GM23338 (cell line): Measurements from ENCODE around the gene FAAH. TPM values are rescaled to one million over a fixed set of nuclear protein-coding genes. Genes with fewer than 3 reads are reported as not detected.

Experiments
- ATAC-seq: fragments of 200-7000 bp; cut with Tn5 transposase; 3 replicates; pipeline ENCODE4 v1.9.1; 2020
- DNase-seq: peaks from one replicate; pipeline ENCODE4 v3.0.0-alpha.2; 2015; ENCODE audit warnings: low spot score
- H2AFZ ChIP-seq: fragments of 200-600 bp; sonication (generic); 2 replicates; pipeline ENCODE4 v1.8.0; 2016; ENCODE audit warnings: antibody characterized with exemption, mild to moderate bottlenecking, moderate library complexity
- H3F3A ChIP-seq: fragments of 200-600 bp; sonication (generic); replicated peaks from 2 replicates; pipeline ENCODE4 v1.8.0; 2017; ENCODE audit warnings: antibody characterized with exemption, mixed run types, low read depth
- H3K27ac ChIP-seq: fragments of 200-600 bp; sonication (generic); 2 replicates; pipeline ENCODE4 v1.6.1; 2016; ENCODE audit warnings: low read depth
- H3K27me3 ChIP-seq: fragments of 200-600 bp; sonication (generic); 2 replicates; pipeline ENCODE4 v1.8.0; 2016; ENCODE audit warnings: mild to moderate bottlenecking, mixed run types, moderate library complexity; ENCODE audit not compliant: insufficient read depth
- H3K36me3 ChIP-seq: fragments of 200-600 bp; sonication (generic); 2 replicates; pipeline ENCODE4 v1.8.0; 2016; ENCODE audit warnings: mild to moderate bottlenecking; ENCODE audit not compliant: insufficient read depth
- H3K4me1 ChIP-seq: fragments of 200-600 bp; sonication (generic); 2 replicates; pipeline ENCODE4 v1.8.0; 2016; ENCODE audit warnings: mild to moderate bottlenecking, moderate library complexity; ENCODE audit not compliant: insufficient read depth
- H3K4me2 ChIP-seq: fragments of 200-600 bp; sonication (generic); 2 replicates; pipeline ENCODE4 v1.7.1; 2017; ENCODE audit warnings: mixed run types
- H3K4me3 ChIP-seq: fragments of 200-600 bp; sonication (generic); 2 replicates; pipeline ENCODE4 v1.6.1; 2016; ENCODE audit warnings: mixed run types
- H3K79me2 ChIP-seq: fragments of 200-600 bp; sonication (generic); replicated peaks from 2 replicates; pipeline ENCODE4 v1.8.0; 2017; ENCODE audit warnings: mild to moderate bottlenecking; ENCODE audit not compliant: insufficient read depth
- H3K9me2 ChIP-seq: fragments of 200-600 bp; sonication (generic); 2 replicates; pipeline ENCODE4 v1.8.0; 2017; ENCODE audit not compliant: insufficient read depth
- H4K20me1 ChIP-seq: fragments of 200-600 bp; sonication (generic); replicated peaks from 2 replicates; pipeline ENCODE4 v1.8.0; 2017; ENCODE audit warnings: mild to moderate bottlenecking; ENCODE audit not compliant: insufficient read depth
- H3K27ac Mint-ChIP-seq: 2 replicates; pipeline ENCODE4 v1.8.0; 2020; ENCODE audit warnings: inconsistent platforms, mild to moderate bottlenecking, moderate library complexity, mixed read lengths
- H3K27me3 Mint-ChIP-seq: 3 replicates; pipeline ENCODE4 v1.8.0; 2022; ENCODE audit warnings: low read depth, mild to moderate bottlenecking, moderate library complexity, mixed read lengths, inconsistent platforms; ENCODE audit not compliant: insufficient read depth, poor library complexity
- H3K36me3 Mint-ChIP-seq: 3 replicates; pipeline ENCODE4 v1.8.0; 2021; ENCODE audit warnings: low read depth, mild to moderate bottlenecking, inconsistent platforms, moderate library complexity, mixed read lengths
- H3K4me1 Mint-ChIP-seq: 3 replicates; pipeline ENCODE4 v1.8.0; 2020; ENCODE audit warnings: mild to moderate bottlenecking, inconsistent platforms, mixed read lengths
- H3K4me3 Mint-ChIP-seq: 3 replicates; pipeline ENCODE4 v1.8.0; 2021; ENCODE audit warnings: moderate library complexity, mild to moderate bottlenecking, inconsistent platforms, mixed read lengths
- H3K9me3 Mint-ChIP-seq: 3 replicates; pipeline ENCODE4 v1.8.0; 2020; ENCODE audit warnings: moderate library complexity, mild to moderate bottlenecking, inconsistent platforms, mixed read lengths
- CREB1 ChIP-seq: fragments of 250-450 bp; sonication (Bioruptor Pico); IDR thresholded peaks from 2 replicates; pipeline ENCODE4 v1.5.0; 2020; ENCODE audit warnings: low read depth, mild to moderate bottlenecking, moderate library complexity
- CTCF ChIP-seq, 2 experiments: fragments of 200-600 bp in 1 of 2; sonication (generic) in 1 of 2; conservative IDR thresholded peaks; 2 replicates each; pipeline versions ENCODE4 v1.5.1 to v1.6.1; 2016 to 2017; ENCODE audit warnings: antibody characterized with exemption in 2 of 2, low read depth in 2 of 2, mild to moderate bottlenecking in 2 of 2, moderate library complexity in 1 of 2
- ETS1 ChIP-seq: IDR thresholded peaks from 2 replicates; pipeline ENCODE4 v1.6.1; 2016; ENCODE audit warnings: antibody characterized with exemption
- EZH2 ChIP-seq: fragments of 200-600 bp; sonication (generic); IDR thresholded peaks from one replicate; pipeline ENCODE4 v1.8.0; 2017; ENCODE audit warnings: antibody characterized with exemption, mild to moderate bottlenecking, low read depth; ENCODE audit not compliant: unreplicated experiment
- NANOG ChIP-seq: IDR thresholded peaks from 2 replicates; pipeline ENCODE4 v1.6.1; 2016; ENCODE audit warnings: antibody characterized with exemption, borderline replicate concordance
- ZNF331 ChIP-seq: fragments of 250-450 bp; sonication (Bioruptor Pico); IDR thresholded peaks from 2 replicates; pipeline ENCODE4 v1.5.0; 2020; ENCODE audit warnings: low read depth, mild to moderate bottlenecking, moderate library complexity
- polyA plus RNA-seq: library from polyadenylated mRNA; unstranded; fragments of >200 nt; fragmentation: Nextera tagmentation; extraction: Ambion mirVana; gene quantifications from 2 replicates; pipeline ENCODE4 v1.2.1, GENCODE V29; 2016
- total RNA-seq: library from RNA; depleted of rRNA; stranded (reverse); fragments of >200 nt; shearing (Covaris generic); gene quantifications from 2 replicates; pipeline ENCODE4 v1.2.3, GENCODE V29; 2014

FAAH gene
- total and polyA plus RNA-seq, 2 experiments from 2014 or later, result 10.7 to 24.0 TPM

- H3K4me1 ChIP-seq, result peaks cover 48% of the 10 kb centered on the region
- peaks cover 44% of the 10 kb centered on the region for H3K4me1 Mint-ChIP-seq
- peaks cover 100% of the 10 kb centered on the region for H3K27me3 ChIP-seq
- H3K27ac Mint-ChIP-seq, result no peak overlapping the region
- H3K79me2 ChIP-seq, result no peaks in the 10 kb centered on the region
- H3K27me3 Mint-ChIP-seq, result peaks cover 66% of the 10 kb centered on the region
- H3K4me2 ChIP-seq, result peak overlapping the region; percentile 96
- peak overlapping the region; percentile 76 for H3K4me3 ChIP-seq
- peak overlapping the region; percentile 77 for H3K4me3 Mint-ChIP-seq
- no peak overlapping the region for H3K27ac ChIP-seq
- DNase-seq (peak; percentile 95), ATAC-seq (peak; percentile 65)
- H4K20me1 ChIP-seq, result peaks cover 5% of the 10 kb centered on the region; the same call in 1 of the 2 replicates
- no peaks in the 10 kb centered on the region for H3K9me2 ChIP-seq
- H3K36me3 Mint-ChIP-seq, result no peaks in the 10 kb centered on the region; the same call in 2 of the 3 replicates
- H2AFZ ChIP-seq, result peak overlapping the region; percentile 92; the same call in 1 of the 2 replicates
- H3K36me3 ChIP-seq, result no peaks in the 10 kb centered on the region
- H3F3A ChIP-seq, result peaks cover 24% of the 10 kb centered on the region
- H3K9me3 Mint-ChIP-seq, result no peaks in the 10 kb centered on the region
- peak; percentile 78 for TF ChIP-seq NANOG
- peak; percentile 83 for TF ChIP-seq EZH2
- no peak for TF ChIP-seq CREB1 (CRISPR knock-in tag)
Measured at GRCh38 chr1:46448109-46448911, 54.2 kb downstream of the FAAH start.

DNA sequence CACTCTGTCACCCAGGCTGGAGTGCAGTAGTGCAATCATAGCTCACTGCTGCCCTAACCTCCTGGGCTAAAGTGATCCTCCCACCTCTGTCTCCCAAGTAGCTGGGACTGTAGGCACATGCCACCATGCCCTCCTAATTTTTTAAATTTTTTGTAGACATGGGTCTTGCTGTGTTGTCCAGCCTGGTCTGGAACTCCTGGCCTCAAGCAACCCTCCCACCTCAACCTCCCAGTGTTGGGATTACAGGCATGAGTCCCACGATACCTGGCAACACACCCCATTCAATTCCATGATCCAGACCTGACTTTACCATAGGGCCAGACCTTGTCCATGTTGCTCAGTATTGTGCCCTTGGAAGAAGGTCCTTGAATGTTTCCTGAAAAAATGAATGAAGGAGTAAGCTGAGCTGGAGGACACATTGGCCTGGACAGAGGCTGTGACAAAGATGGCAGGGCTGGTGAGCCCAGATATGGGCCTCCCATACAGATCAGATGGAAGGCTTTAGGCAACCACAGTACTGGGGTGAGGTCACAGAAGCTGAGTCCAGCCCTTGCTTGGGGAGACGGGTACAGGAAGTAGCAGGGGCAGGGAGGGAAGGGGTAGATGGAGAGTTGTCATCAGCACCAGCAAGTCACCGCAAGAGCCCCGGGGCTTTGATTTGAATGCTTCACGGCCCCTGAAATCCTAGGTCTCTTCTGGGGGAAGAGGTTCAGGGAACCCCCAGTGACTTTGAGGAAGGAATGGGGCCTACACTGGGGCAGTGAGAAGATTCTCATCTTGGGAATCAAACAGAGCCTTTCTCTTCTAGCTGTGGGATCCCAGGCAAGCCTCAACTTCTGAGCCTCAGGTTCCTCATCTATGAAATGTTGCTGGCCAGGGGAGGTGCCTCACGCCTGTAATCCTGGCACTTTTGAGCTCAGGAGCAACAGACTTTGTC is 55.4 kb downstream of the FAAH start:
- H3K4me3 Mint-ChIP-seq, result peak overlapping the region; percentile 77
- H3K9me3 Mint-ChIP-seq, result no peaks in the 10 kb centered on the region; the same call in 2 of the 3 replicates
- peaks cover 46% of the 10 kb centered on the region for H3K4me1 Mint-ChIP-seq
- H3K27me3 Mint-ChIP-seq, result peaks cover 74% of the 10 kb centered on the region
- Histone ChIP-seq H3K36me3 (no peaks in the 10 kb centered on the region), H3K27ac (no peak overlapping the region), H3K79me2 (no peaks in the 10 kb centered on the region), H3K27me3 (peaks cover 100% of the 10 kb centered on the region), H3F3A (peaks cover 24% of the 10 kb centered on the region), H3K9me2 (no peaks in the 10 kb centered on the region), H3K4me1 (peaks cover 42% of the 10 kb centered on the region), H2AFZ (no peak overlapping the region), H3K4me3 (peak overlapping the region; percentile 76), H4K20me1 (peaks cover 5% of the 10 kb centered on the region; the same call in 1 of the 2 replicates), H3K4me2 (peak overlapping the region; percentile 96)
- H3K36me3 Mint-ChIP-seq, result no peaks in the 10 kb centered on the region; the same call in 2 of the 3 replicates
- DNase-seq, result no peak
- TF ChIP-seq ZNF331, result no peak
- no peak for TF ChIP-seq CTCF (conservative IDR thresholded peaks at IDR 0.05; ENCODE audit: low read depth in 2 of 2)
- peak; percentile 29; the same call in 1 of the 2 replicates for TF ChIP-seq ETS1
- TF ChIP-seq EZH2, result peak; percentile 17
- H3K27ac Mint-ChIP-seq, result no peak overlapping the region
- ATAC-seq, result no peak
